HepG2 (cell line): Measurements from ENCODE around the gene CFAP73. TPM values are rescaled to one million over a fixed set of nuclear protein-coding genes. Genes with fewer than 3 reads are reported as not detected.

Experiments
- ATAC-seq: fragments of 200-7000 bp; cut with Tn5 transposase; 3 replicates; pipeline ENCODE4 v1.9.1; 2020; ENCODE audit warnings: mild to moderate bottlenecking, moderate library complexity
- BruUV-seq: library from RNA; stranded (reverse); fragments of 400-500 nt; replicated peaks from 2 replicates; lab custom pipeline; 2021; lab: Mats Ljungman, UMichigan
- CTCF ChIA-PET: fragments of 300-600 bp; formaldehyde crosslinking; extraction: SDS; loops from one replicate; lab custom pipeline; 2021; ENCODE audit warnings: low total read pairs, inconsistent platforms, low intra/inter-chr PET ratio; lab: Yijun Ruan, JAX
- POLR2A ChIA-PET: fragments of 350-600 bp; sonication (Branson Sonifier 250); formaldehyde crosslinking; loops from one replicate; lab custom pipeline; 2020; ENCODE audit warnings: antibody characterized with exemption, inconsistent platforms; lab: Yijun Ruan, JAX
- DNase-seq: peaks from one replicate; pipeline ENCODE4 v3.0.0-alpha.2; 2015; ENCODE audit warnings: low spot score
- FAIRE-seq: peaks from 3 replicates; lab custom pipeline; 2011; peaks lifted over from hg19 to GRCh38; lab: Jason Lieb, UNC
- H2AFZ ChIP-seq: one replicate; pipeline ENCODE4 v1.6.1; 2011; ENCODE audit warnings: low read length, inconsistent platforms
- H3K27ac ChIP-seq: fragments of 300-600 bp; 3 replicates; pipeline ENCODE4 v1.8.0; 2011; ENCODE audit warnings: mixed run types, mild to moderate bottlenecking, mixed read lengths, low read length, inconsistent platforms; ENCODE audit not compliant: insufficient read depth; ENCODE audit errors: extremely low read length
- H3K27me3 ChIP-seq, 2 experiments: fragments of 200-600 bp in 1 of 2; 2 replicates in 1 of 2; 3 replicates in 1 of 2; pipeline versions ENCODE4 v1.6.0 to v1.8.0; 2011; ENCODE audit warnings: low read length in 2 of 2, mild to moderate bottlenecking in 2 of 2, moderate library complexity in 2 of 2, inconsistent platforms in 1 of 2; ENCODE audit not compliant: insufficient read depth in 2 of 2, control insufficient read depth in 1 of 2
- H3K36me3 ChIP-seq, 2 experiments: fragments of 200-600 bp in 1 of 2; replicated peaks in 1 of 2; 2 replicates in 1 of 2; 3 replicates in 1 of 2; pipeline versions ENCODE4 v1.5.1 to v1.8.0; 2011; ENCODE audit warnings: low read length in 2 of 2, inconsistent platforms in 1 of 2; ENCODE audit not compliant: insufficient read depth in 2 of 2, control insufficient read depth in 1 of 2
- H3K4me1 ChIP-seq: 2 replicates; pipeline ENCODE4 v1.5.1; 2012; ENCODE audit warnings: low read length, inconsistent platforms; ENCODE audit not compliant: insufficient read depth
- H3K4me2 ChIP-seq: 2 replicates; pipeline ENCODE4 v1.6.0; 2011; ENCODE audit warnings: low read depth, low read length, inconsistent platforms
- H3K4me3 ChIP-seq, 3 experiments: fragments of 200-600 bp in 1 of 3; sonication (generic), shearing (Covaris generic) in 1 of 3; replicated peaks in 1 of 3; 2 replicates each; pipeline ENCODE4 v1.5.1; 2011 to 2016; ENCODE audit warnings: low read length in 3 of 3, inconsistent platforms in 2 of 3, low read depth in 2 of 3, mild to moderate bottlenecking in 2 of 3, control low read depth in 1 of 3, mixed read lengths in 1 of 3; ENCODE audit not compliant: insufficient read depth in 1 of 3
- H3K79me2 ChIP-seq: one replicate; pipeline ENCODE4 v1.6.1; 2011; ENCODE audit warnings: low read length, inconsistent platforms; ENCODE audit not compliant: insufficient read depth
- H3K9ac ChIP-seq: 2 replicates; pipeline ENCODE4 v1.6.0; 2011; ENCODE audit warnings: mild to moderate bottlenecking, low read depth, low read length, inconsistent platforms; ENCODE audit not compliant: insufficient read depth
- H3K9me3 ChIP-seq: 2 replicates; pipeline ENCODE4 v1.5.1; 2012; ENCODE audit warnings: mild to moderate bottlenecking, low read length
- H4K20me1 ChIP-seq: 2 replicates; pipeline ENCODE4 v1.6.0; 2011; ENCODE audit warnings: inconsistent platforms, mild to moderate bottlenecking, low read length, moderate library complexity; ENCODE audit not compliant: insufficient read depth
- CERS6 ChIP-seq: sonication (generic); formaldehyde crosslinking; IDR thresholded peaks from 2 replicates; pipeline ENCODE4 v1.5.0; 2020; ENCODE audit warnings: missing genetic modification reagents
- GABPA ChIP-seq, 2 experiments: IDR thresholded peaks; 2 replicates each; pipeline ENCODE4 v1.6.1; 2011 to 2016; ENCODE audit warnings: low read depth in 2 of 2, low read length in 1 of 2, missing biosample characterization in 1 of 2, missing genetic modification characterization in 1 of 2
- ZBTB10 ChIP-seq: sonication (generic); formaldehyde crosslinking; IDR thresholded peaks from 2 replicates; pipeline ENCODE4 v1.4.0; 2020; ENCODE audit warnings: missing genetic modification reagents, borderline replicate concordance
- ZNF234 ChIP-seq: sonication (generic); formaldehyde crosslinking; conservative IDR thresholded peaks from 2 replicates; pipeline ENCODE4 v1.5.1; 2020; ENCODE audit warnings: mild to moderate bottlenecking, missing genetic modification reagents
- ZNF792 ChIP-seq: IDR thresholded peaks from 2 replicates; pipeline ENCODE4 v1.6.1; 2016
- ZSCAN22 ChIP-seq: sonication (generic); formaldehyde crosslinking; IDR thresholded peaks from 2 replicates; pipeline ENCODE4 v1.4.0; 2020; ENCODE audit warnings: mild to moderate bottlenecking, missing genetic modification reagents
- WGBS: methylation state at CpG from one replicate; pipeline ENCODE4 v1.1.6; 2017; ENCODE audit warnings: low lambda C conversion rate; 5-methylcytosine and 5-hydroxymethylcytosine counted together
- in situ Hi-C: cut with HindIII; loops from 2 replicates; pipeline ENCODE4 v1.10.0; 2017; ENCODE audit warnings: low pct_unique_long_range_greater_than_20kb; ENCODE audit not compliant: extremely low pct_ligation_motif_present
- intact Hi-C: fragments of 100-400 bp; cut with micrococcal nuclease; formaldehyde crosslinking; loops from one replicate; pipeline ENCODE4 v1.10.0; 2022; ENCODE audit not compliant: unreplicated experiment
- polyA plus RNA-seq, 8 experiments: library from polyadenylated mRNA; depleted of rRNA in 3 of 8; stranded (reverse) in 7 of 8; unstranded in 1 of 8; fragments of >200 nt; fragmentation: Illumina TruSeq in 4 of 8; extraction: Trizol in 4 of 8; gene quantifications; 2 replicates each; pipeline versions ENCODE4 v1.2.1 to v1.2.3, GENCODE V29; 2011 to 2016; ENCODE audit warnings: low read depth in 4 of 8, missing spikeins in 1 of 8, mixed read lengths in 1 of 8; ENCODE audit not compliant: insufficient read depth in 1 of 8
- total RNA-seq, 5 experiments: library from RNA; depleted of rRNA; stranded (reverse); fragments of >200 nt; fragmentation: Illumina TruSeq; extraction: Trizol; gene quantifications; 2 replicates each; pipeline ENCODE4 v1.2.3, GENCODE V29; 2016; ENCODE audit warnings: low read depth in 1 of 5

Gene CFAP73
- total and polyA plus RNA-seq, 2 of the 13 experiments (the other 11 are each of a cell fraction or from before 2014, with no cell fraction given): not detected

GRCh38 chr12:113200021-113200797, 50.7 kb downstream of the CFAP73 start:
- H3K4me3 ChIP-seq: no peak overlapping the region
- no peaks in the 10 kb centered on the region for H3K79me2 ChIP-seq
- no peaks in the 10 kb centered on the region for H4K20me1 ChIP-seq
- BruUV-seq: no TSS peak
- H3K9me3 ChIP-seq: no peaks in the 10 kb centered on the region
- H3K27me3 ChIP-seq: no peaks in the 10 kb centered on the region
- no peak overlapping the region for H2AFZ ChIP-seq
- peaks cover 16% of the 10 kb centered on the region for H3K4me1 ChIP-seq
- CTCF ChIA-PET: no interaction called here
- no peaks in the 10 kb centered on the region for H3K36me3 ChIP-seq
- no peak overlapping the region for H3K4me2 ChIP-seq
- WGBS: 79% methylated on average over 12 of the region's 12 CpGs
- ATAC-seq (no peak), FAIRE-seq (no peak), DNase-seq (no peak)
- TF ChIP-seq ZSCAN22 (no peak), ZNF792 (CRISPR knock-in tag) (no peak), ZNF234 (CRISPR knock-in tag) (no peak), GABPA (IDR thresholded peaks at IDR 0.05; ENCODE audit: low read depth, low read length) (no peak), GABPA (CRISPR knock-in tag; IDR thresholded peaks at IDR 0.05; ENCODE audit: low read depth) (no peak), CERS6 (CRISPR knock-in tag) (no peak), ZBTB10 (CRISPR knock-in tag) (no peak)
- no peak overlapping the region for H3K27ac ChIP-seq
- in situ Hi-C loops: no loop called here
- intact Hi-C loops: loop anchor here (5.0 kb wide), 1 partner anchor 157 kb away; the partner anchor contains the start of gene PLBD2
- H3K9ac ChIP-seq: no peak overlapping the region
- POLR2A ChIA-PET: no interaction called here
